ENCODE measurements around the gene MGAT4B.
A peak's percentile ranks its signal among the peaks of the same experiment; 100 is the strongest.
"Not testable (repeated sequence)": the region's sequence is repeated elsewhere in the genome, so short reads cannot be mapped to it uniquely, and the experiment has no call there.

MGAT4B gene

GRCh38 chr5:179806250-179807048 lies at the start of gene MGAT4B:
MGAT4B (minus strand) TSS chr5:179806866; CDS start chr5:179806583, 283 bp downstream.
- DNase-seq (ENCODE audit: low read depth in 1 of 2, low spot score in 1 of 2): peak in 1 of 2 donors; percentile 31

- no peak for DNase-seq (ENCODE audit: low read depth in 1 of 2, low spot score in 1 of 2)
These were observed 47.7 kb upstream of the MGAT4B start for GRCh38 chr5:179854356-179854755.

- DNase-seq (ENCODE audit: low read depth in 1 of 2, low spot score in 1 of 2): no peak
These were observed 46.4 kb upstream of the MGAT4B start for GRCh38 chr5:179852993-179853547.

GRCh38 chr5:179841621-179842020 lies 35.0 kb upstream of the MGAT4B start:
- DNase-seq (ENCODE audit: low read depth in 1 of 2, low spot score in 1 of 2): no peak

GRCh38 chr5:179840766-179841165 lies 34.1 kb upstream of the MGAT4B start:
- DNase-seq (ENCODE audit: low read depth in 1 of 2, low spot score in 1 of 2): no peak

GRCh38 chr5:179840321-179840720 lies 33.7 kb upstream of the MGAT4B start:
- DNase-seq (ENCODE audit: low read depth in 1 of 2, low spot score in 1 of 2): no peak

- no peak for DNase-seq (ENCODE audit: low read depth in 1 of 2, low spot score in 1 of 2)
These were observed 32.9 kb upstream of the MGAT4B start for GRCh38 chr5:179839328-179840256.

- no peak for DNase-seq (ENCODE audit: low read depth in 1 of 2, low spot score in 1 of 2)
These were observed 30.7 kb upstream of the MGAT4B start for GRCh38 chr5:179837076-179838011.

- DNase-seq (ENCODE audit: low read depth in 1 of 2, low spot score in 1 of 2): peak; percentile 24 to 47
These were observed 29.8 kb upstream of the MGAT4B start for GRCh38 chr5:179836225-179837019.

- not testable (repeated sequence) for DNase-seq (ENCODE audit: low read depth in 1 of 2, low spot score in 1 of 2)
These were observed 28.2 kb upstream of the MGAT4B start for GRCh38 chr5:179834871-179835270.

GRCh38 chr5:179834120-179834519 lies 27.5 kb upstream of the MGAT4B start:
- no peak for DNase-seq (ENCODE audit: low read depth in 1 of 2, low spot score in 1 of 2)

GRCh38 chr5:179833709-179834070 lies 27.0 kb upstream of the MGAT4B start:
- DNase-seq (ENCODE audit: low read depth in 1 of 2, low spot score in 1 of 2): no peak

GRCh38 chr5:179833056-179833708 lies 26.5 kb upstream of the MGAT4B start:
- no peak for DNase-seq (ENCODE audit: low read depth in 1 of 2, low spot score in 1 of 2)

GRCh38 chr5:179832039-179832745 lies 25.5 kb upstream of the MGAT4B start:
- DNase-seq (ENCODE audit: low read depth in 1 of 2, low spot score in 1 of 2): no peak

GRCh38 chr5:179830818-179831468 lies 24.3 kb upstream of the MGAT4B start:
- no peak for DNase-seq (ENCODE audit: low read depth in 1 of 2, low spot score in 1 of 2)

- DNase-seq (ENCODE audit: low read depth in 1 of 2, low spot score in 1 of 2): no peak
These were observed 23.2 kb upstream of the MGAT4B start for GRCh38 chr5:179829732-179830435.

- DNase-seq (ENCODE audit: low read depth in 1 of 2, low spot score in 1 of 2): no peak
These were observed 22.2 kb upstream of the MGAT4B start for GRCh38 chr5:179828756-179829421.

All from activated CD4-positive, alpha-beta T cell treated with anti-CD3 and anti-CD28 coated beads, Interleukin-2, amount 50 U/mL, for 24 hours (primary cell).